Subcutaneous preadipocyte (primary cell): Measurements from ENCODE around the gene CFI. TPM values are rescaled to one million over a fixed set of nuclear protein-coding genes. Genes with fewer than 3 reads are reported as not detected.

Experiments
- total RNA-seq: library from RNA; depleted of rRNA; stranded (reverse); fragments of >200 nt; gene quantifications from 2 replicates; pipeline ENCODE4 v1.2.3, GENCODE V29; 2012

The CFI gene
- 0.73 TPM in 1 of 2 replicates, not detected in the other for total RNA-seq

GRCh38 chr4:109801895-109802319 lies at the start of gene CFI:
TSS of gene CFI (minus strand) at chr4:109801999. CDS start at chr4:109801971, 28 bp downstream.

GRCh38 chr4:109847896-109848442 lies 46.2 kb upstream of the CFI start, which contains the start of gene LRIT3:
TSS of gene LRIT3 (plus strand) at chr4:109848107. CDS start at chr4:109848202, 95 bp downstream.

GRCh38 chr4:109827672-109828071 lies 25.9 kb upstream of the CFI start, which contains the start of gene RRH:
TSS of gene RRH (plus strand) at chr4:109827972. CDS start at chr4:109828028, 56 bp downstream.

GRCh38 chr4:109815151-109816081 lies 13.6 kb upstream of the CFI start, which contains the start of gene GAR1:
TSS of gene GAR1 (plus strand) at chr4:109815762. CDS start at chr4:109816165, 403 bp downstream.

GRCh38 chr4:109729718-109730618 lies 71.8 kb downstream of the CFI start, which contains the start of gene PLA2G12A:
TSS of gene PLA2G12A (minus strand) at chr4:109730070. CDS start at chr4:109729809, 261 bp downstream.

GRCh38 chr4:109702950-109703663 lies 98.7 kb downstream of the CFI start, which contains the start of gene CASP6:
TSS of gene CASP6 (minus strand) at chr4:109703445. CDS start at chr4:109703395, 50 bp downstream.

Other genes with a start within 250 kb of the CFI start
- 25.4 and 32.7 TPM in 2 replicates for gene MCUB, start 241.8 kb downstream of the CFI start, total RNA-seq
- gene CASP6, start 98.6 kb downstream of the CFI start, total RNA-seq = 8.8 and 12.7 TPM in 2 replicates
- 12.9 and 13.9 TPM in 2 replicates for gene PLA2G12A, start 71.9 kb downstream of the CFI start, total RNA-seq
- gene GAR1, start 13.8 kb upstream of the CFI start, total RNA-seq = 2.6 and 3.9 TPM in 2 replicates
- gene RRH, start 26.0 kb upstream of the CFI start, total RNA-seq = not detected in 2 replicates
- under 0.01 TPM in 2 replicates for gene LRIT3, start 46.1 kb upstream of the CFI start, total RNA-seq
- 0.20 and 0.73 TPM in 2 replicates for gene EGF, start 110.9 kb upstream of the CFI start, total RNA-seq